ENCODE data around the gene GPRASP1.

Gene GPRASP1

GRCh38 chrX:102637561-102637960 is 13.7 kb upstream of the GPRASP1 start:
- H3F3A ChIP-seq (ENCODE audit: low read depth): no peaks in the 10 kb centered on the region
- no peaks in the 10 kb centered on the region for H4K20me1 ChIP-seq (ENCODE audit: insufficient read depth, low read length, poor library complexity, severe bottlenecking)
- no peak overlapping the region for H2AFZ ChIP-seq (ENCODE audit: low read length)
- no peak overlapping the region for H3K4me3 ChIP-seq (ENCODE audit: low read length, poor library complexity, severe bottlenecking)
- H3K27me3 ChIP-seq (ENCODE audit: insufficient read depth, low read length, poor library complexity, severe bottlenecking): no peaks in the 10 kb centered on the region
- no peak for TF ChIP-seq EZH2phosphoT487 (IDR thresholded peaks at IDR 0.05; ENCODE audit: borderline replicate concordance)
- no peak for TF ChIP-seq CTCF (conservative IDR thresholded peaks at IDR 0.05; ENCODE audit: low read length)
- no peaks in the 10 kb centered on the region for H3K79me2 ChIP-seq (ENCODE audit: insufficient read depth, low read length)
- H3K36me3 ChIP-seq (ENCODE audit: insufficient read depth, low read length): no peaks in the 10 kb centered on the region
- no peaks in the 10 kb centered on the region for H3K9me3 ChIP-seq (ENCODE audit: insufficient read depth, low read depth, low read length)
- no peaks in the 10 kb centered on the region for H3K9me2 ChIP-seq (replicated peaks; ENCODE audit: low read depth, low read length)
- H3K4me1 ChIP-seq (ENCODE audit: insufficient read depth, low read length, poor library complexity, severe bottlenecking): no peaks in the 10 kb centered on the region
- H3K9ac ChIP-seq (ENCODE audit: low read depth, low read length, poor library complexity, severe bottlenecking): no peak overlapping the region
- no peak overlapping the region for H3K4me2 ChIP-seq (ENCODE audit: low read depth, low read length, poor library complexity, severe bottlenecking)

- no peaks in the 10 kb centered on the region for H3K27me3 ChIP-seq (ENCODE audit: insufficient read depth, low read length, poor library complexity, severe bottlenecking)
- H3K4me3 ChIP-seq (ENCODE audit: low read length, poor library complexity, severe bottlenecking): no peak overlapping the region
- no peaks in the 10 kb centered on the region for H3K9me2 ChIP-seq (replicated peaks; ENCODE audit: low read depth, low read length)
- H3F3A ChIP-seq (ENCODE audit: low read depth): no peaks in the 10 kb centered on the region
- no peak for TF ChIP-seq CTCF (conservative IDR thresholded peaks at IDR 0.05; ENCODE audit: low read length)
- TF ChIP-seq EZH2phosphoT487 (IDR thresholded peaks at IDR 0.05; ENCODE audit: borderline replicate concordance): no peak
- H3K9me3 ChIP-seq (ENCODE audit: insufficient read depth, low read depth, low read length): no peaks in the 10 kb centered on the region
- no peaks in the 10 kb centered on the region for H3K36me3 ChIP-seq (ENCODE audit: insufficient read depth, low read length)
- no peaks in the 10 kb centered on the region for H4K20me1 ChIP-seq (ENCODE audit: insufficient read depth, low read length, poor library complexity, severe bottlenecking)
- no peaks in the 10 kb centered on the region for H3K79me2 ChIP-seq (ENCODE audit: insufficient read depth, low read length)
- H3K9ac ChIP-seq (ENCODE audit: low read depth, low read length, poor library complexity, severe bottlenecking): no peak overlapping the region
- no peaks in the 10 kb centered on the region for H3K4me1 ChIP-seq (ENCODE audit: insufficient read depth, low read length, poor library complexity, severe bottlenecking)
- no peak overlapping the region for H2AFZ ChIP-seq (ENCODE audit: low read length)
- H3K4me2 ChIP-seq (ENCODE audit: low read depth, low read length, poor library complexity, severe bottlenecking): no peak overlapping the region
These were observed 411 bp upstream of the GPRASP1 start for GRCh38 chrX:102650903-102651241.

- no peaks in the 10 kb centered on the region for H3K9me3 ChIP-seq (ENCODE audit: insufficient read depth, low read depth, low read length)
- no peaks in the 10 kb centered on the region for H3K27me3 ChIP-seq (ENCODE audit: insufficient read depth, low read length, poor library complexity, severe bottlenecking)
- no peaks in the 10 kb centered on the region for H3K79me2 ChIP-seq (ENCODE audit: insufficient read depth, low read length)
- no peaks in the 10 kb centered on the region for H3F3A ChIP-seq (ENCODE audit: low read depth)
- TF ChIP-seq EZH2phosphoT487 (IDR thresholded peaks at IDR 0.05; ENCODE audit: borderline replicate concordance) (no peak), CTCF (conservative IDR thresholded peaks at IDR 0.05; ENCODE audit: low read length) (no peak)
- no peaks in the 10 kb centered on the region for H3K9me2 ChIP-seq (replicated peaks; ENCODE audit: low read depth, low read length)
- H3K36me3 ChIP-seq (ENCODE audit: insufficient read depth, low read length): no peaks in the 10 kb centered on the region
- no peak overlapping the region for H3K9ac ChIP-seq (ENCODE audit: low read depth, low read length, poor library complexity, severe bottlenecking)
- H3K4me1 ChIP-seq (ENCODE audit: insufficient read depth, low read length, poor library complexity, severe bottlenecking): no peaks in the 10 kb centered on the region
- H3K4me3 ChIP-seq (ENCODE audit: low read length, poor library complexity, severe bottlenecking): no peak overlapping the region
- H2AFZ ChIP-seq (ENCODE audit: low read length): no peak overlapping the region
- H3K4me2 ChIP-seq (ENCODE audit: low read depth, low read length, poor library complexity, severe bottlenecking): no peak overlapping the region
- no peaks in the 10 kb centered on the region for H4K20me1 ChIP-seq (ENCODE audit: insufficient read depth, low read length, poor library complexity, severe bottlenecking)
These were observed 877 bp downstream of the GPRASP1 start for GRCh38 chrX:102652031-102652688.
